NCI-H2081 (cell line): Measurements from ENCODE around the gene CERK.

Source experiments
- DNase-seq, 2 experiments: peaks; one replicate each; lab custom pipeline; 2025; lab: John Stamatoyannopoulos, UW

The CERK gene

DNA sequence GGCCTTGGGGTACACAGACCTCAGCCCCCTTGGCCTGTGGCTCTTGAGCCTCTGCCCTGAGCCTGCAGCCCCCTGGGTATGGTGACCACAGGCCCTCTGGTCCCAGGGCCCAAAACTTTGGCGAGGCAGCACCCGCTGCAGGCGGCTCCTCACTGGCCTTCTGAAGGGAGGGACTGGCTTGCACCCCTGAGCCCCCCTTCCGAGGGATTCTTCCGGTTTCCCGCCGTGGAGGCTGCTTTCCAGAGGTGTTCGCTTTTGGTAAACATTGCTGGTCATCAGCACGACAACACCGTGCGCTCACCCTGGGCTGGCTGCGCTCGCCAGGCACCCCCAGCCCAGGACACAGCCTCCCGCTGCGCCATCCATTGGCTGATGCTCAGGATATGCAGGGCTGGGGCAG, 75.8 kb downstream of the CERK start:
- DNase-seq: no peak

- DNase-seq: peak; percentile 40 to 74
Observed at GRCh38 chr22:46661221-46661851, 76.7 kb downstream of the CERK start.

DNA sequence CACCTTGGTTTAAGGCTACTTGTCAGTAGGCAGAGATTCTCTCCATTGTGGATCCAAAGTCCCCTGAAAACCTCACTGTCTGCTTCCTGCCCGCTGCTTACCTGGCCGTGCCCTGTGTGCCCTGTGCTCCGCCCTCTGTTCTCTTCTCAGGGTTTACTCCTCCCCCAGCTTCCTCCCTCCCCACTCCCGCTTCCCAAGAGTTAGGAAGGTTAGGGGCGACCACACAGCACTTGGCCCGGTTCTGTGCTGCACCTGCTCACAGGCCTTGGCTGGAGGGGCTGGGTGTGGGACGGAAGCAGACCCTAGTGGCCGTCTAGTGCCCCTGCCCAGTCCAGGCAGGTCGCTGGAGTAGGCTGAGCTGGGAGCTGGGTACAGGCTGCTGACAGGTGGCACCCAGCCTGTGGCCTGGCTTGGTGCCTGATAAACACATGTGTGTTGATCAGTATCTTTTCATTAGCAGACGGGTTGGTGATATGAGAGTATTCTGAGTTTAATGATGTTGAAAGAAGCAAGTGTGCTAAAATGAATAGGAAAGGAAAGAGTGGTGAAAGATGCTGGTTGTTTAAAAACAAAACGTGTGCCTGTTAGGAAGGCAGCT, 77.3 kb downstream of the CERK start:
- peak; percentile 17 to 67 for DNase-seq

DNA sequence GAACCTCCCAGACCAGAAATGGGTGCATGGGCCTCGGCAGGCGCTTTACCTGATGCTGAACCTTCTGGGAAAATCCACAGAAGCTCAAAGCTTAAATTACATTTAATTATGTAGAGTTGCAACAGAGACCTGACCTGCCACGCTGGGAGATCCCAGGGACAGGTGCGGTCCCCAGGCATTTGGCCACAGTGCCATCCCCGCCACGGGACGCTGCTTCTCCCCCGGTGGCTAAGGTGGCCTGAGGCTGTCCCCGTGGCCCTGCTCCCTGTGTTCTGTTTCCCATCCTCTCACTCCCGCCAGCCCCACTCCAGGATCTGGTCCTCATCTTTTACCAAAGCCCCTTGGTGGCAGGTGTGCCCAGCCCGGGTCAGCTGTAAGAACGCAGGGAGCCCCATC, 78.3 kb downstream of the CERK start:
- no peak for DNase-seq

DNA sequence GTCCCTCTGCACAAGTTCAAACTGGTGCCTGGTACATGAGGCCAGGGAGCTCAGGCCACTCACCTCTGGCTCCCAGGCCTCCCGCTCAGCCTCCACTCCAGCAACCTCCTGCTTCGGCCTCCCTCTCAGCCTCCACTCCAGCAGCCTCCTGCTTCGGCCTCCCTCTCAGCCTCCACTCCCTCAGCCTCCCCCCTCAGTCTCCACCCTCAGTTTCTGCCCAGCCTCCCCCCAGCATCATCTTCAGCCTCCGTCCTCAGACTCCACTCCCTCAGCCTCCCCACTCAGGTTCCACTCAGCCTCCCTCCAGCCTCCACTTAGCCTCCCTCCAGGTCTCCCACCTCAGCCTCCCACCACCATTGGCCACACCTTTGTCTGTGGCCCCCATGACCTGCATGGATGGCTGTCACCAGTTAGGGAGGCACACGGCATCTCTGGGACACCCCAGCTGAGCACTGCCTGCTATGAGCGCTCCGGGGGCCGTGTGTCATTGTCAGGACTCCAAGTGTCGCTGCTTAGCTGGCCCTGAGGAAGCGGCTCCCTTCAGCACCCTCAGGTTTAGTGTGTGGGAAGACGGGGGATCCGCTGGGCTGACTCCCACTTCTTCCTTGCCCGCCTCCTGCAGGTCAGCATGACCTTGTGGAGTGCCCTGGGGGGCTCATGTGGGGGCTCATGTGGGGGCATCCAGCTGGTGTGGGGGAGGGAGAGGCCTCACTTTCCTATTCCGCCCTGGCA, 78.8 kb downstream of the CERK start:
- DNase-seq: no peak

DNA sequence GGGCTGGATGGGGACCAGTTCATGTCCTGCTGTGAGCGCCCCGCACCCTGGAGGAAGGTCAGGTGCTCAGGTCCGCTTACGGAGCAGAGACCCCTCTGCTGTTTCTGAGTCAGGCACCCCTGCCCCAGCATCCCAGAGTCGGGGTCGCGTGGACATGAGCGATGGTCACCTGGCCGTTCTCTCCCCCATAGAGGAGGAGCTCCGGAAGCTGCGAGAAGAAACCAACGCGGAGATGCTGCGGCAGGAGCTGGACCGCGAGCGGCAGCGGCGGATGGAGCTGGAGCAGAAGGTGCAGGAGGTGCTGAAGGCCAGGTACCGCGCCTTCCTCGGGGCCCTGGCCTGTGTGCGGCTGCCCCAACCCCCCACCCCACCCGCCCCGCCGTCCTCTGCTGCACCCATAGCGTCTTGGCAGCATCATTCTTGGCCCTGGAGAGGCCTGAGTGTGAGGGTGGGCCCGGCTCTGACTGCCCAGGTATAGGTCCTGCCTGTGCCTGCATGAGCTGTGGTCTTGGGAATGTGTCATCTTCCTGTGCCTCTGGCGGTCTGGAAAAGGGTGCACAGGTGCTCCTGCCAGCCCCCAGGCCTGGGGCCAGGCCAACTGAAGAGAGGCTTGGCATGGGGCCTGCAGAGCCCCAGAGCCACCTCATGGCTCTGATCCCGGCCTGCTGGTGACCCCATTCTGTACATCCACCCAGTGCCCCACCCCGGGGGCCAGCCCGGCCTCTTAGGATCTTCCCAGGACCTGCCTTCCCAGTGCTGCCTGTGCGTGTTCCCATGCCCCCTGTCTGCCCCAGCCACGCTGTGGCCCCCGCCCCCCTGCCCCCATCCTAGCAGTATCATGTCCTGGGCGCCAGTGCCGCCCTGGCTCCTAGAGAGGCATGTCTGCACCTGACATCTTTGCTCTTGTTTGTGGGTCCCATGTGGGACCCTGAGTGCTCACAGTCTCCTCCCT, 79.8 kb downstream of the CERK start:
- DNase-seq: no peak

DNA sequence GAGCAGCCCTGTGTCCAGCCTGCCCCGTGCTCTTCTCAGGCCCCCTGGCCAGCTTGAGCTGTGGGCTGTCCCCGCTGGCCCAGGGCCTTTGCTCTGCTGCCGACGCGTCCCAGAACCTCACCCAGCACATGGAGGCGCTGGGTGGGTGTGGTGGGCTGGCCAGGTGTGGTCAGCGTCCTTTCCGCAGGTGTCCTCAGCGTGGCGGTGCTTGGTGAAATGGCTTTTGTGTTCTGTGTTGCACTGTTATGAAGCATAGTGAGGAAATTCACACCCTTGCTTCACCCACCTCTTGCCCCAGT, 80.4 kb downstream of the CERK start:
- DNase-seq: no peak

DNA sequence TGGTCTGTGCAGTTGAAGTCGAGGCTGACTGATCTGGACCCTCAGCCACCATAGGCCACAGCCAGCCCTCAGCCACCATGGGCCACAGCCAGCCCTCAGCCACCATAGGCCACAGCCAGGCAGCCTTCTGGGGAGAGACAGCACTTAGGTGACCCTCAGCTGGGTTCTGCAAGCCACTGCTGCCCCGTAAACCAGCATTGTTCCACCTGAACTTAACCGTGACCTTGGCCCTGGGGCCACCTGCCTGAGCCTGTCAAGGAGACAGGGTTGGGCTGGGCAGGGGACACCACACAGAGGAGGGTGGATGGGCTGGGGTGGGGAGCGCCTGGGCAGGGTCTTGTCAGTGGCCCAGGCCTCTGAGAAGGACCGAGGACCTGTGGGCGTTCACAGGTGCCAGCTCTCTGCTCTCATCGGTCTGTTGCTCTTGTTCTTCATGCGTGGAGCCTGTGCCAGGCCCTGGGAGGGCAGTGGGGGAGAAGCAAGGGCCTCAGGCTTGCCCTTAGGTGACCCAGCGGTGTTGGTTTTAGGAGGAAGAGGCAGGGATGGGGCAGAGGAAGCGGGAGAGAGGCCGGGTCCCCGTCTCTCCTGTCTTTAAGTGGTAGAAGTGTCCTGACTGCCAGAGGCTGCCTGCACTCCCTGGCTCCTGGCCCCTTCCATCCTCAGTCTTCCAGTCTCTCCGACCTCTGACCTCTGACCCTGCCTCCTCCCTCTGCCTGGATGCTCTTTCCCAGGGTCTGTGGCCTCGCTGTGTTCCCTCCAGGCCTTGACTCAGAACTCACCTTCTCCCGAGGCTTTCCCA, 81.0 kb downstream of the CERK start:
- DNase-seq: no peak

DNA sequence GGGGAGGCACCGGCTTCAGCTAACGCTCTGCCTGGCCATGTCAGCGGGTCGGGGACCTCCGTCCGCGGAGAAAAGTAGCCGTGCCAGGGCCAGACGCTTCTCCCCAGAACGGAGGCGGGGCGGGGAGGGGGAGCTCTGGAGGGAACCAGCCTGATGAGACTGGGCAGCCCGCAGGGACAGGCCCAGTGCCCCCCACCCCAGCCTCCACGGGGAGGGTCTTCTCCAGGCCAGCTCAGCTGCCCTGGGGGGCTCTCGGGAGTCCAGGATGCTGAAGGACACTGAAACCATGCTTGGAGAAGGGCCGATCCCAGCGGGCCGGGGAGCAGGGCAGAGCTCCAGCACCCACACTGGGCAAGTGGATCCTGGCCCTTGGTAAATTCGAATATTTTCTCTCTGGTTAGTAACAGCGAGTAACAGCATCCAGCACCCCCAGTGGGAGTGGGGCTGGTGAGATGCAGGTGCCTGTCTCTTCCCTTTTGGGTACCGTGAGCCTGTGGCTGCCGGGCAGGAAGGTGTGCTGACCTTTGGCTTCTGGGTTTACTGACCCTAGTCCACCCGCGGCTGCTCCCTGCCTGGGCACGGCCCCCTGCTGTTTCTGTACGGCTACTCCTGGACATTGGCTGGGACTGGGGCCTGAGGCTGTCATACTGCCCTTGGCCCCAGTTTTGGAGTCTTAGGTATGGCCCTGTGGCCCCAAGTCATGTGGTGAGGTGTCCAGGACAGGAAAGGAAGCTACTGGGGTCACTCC, 82.0 kb downstream of the CERK start:
- DNase-seq: no peak

- no peak for DNase-seq
Observed at GRCh38 chr22:46654927-46655595, 83.0 kb downstream of the CERK start.

- no peak for DNase-seq
Observed at GRCh38 chr22:46654426-46654825, 83.6 kb downstream of the CERK start.

DNA sequence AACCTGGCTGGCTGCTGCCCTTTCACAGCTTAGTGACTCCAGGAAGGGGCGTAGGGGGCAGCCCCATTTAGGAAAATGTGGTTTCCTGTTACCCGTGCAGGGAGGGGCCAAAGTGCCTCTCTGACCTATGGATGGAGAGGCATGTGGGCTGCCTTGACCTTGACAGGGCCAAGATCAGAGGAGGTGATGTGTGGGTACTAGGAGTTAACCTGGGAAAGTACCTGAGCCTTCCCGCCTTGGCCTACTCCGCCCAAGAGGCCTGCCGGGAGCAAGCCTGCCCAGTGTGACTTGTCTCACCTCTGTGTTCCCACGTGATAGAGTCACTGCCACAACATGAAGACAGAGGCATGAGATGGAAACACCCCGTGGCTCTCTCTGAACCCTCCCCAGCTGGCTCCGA, 84.5 kb downstream of the CERK start:
- DNase-seq: no peak

DNA sequence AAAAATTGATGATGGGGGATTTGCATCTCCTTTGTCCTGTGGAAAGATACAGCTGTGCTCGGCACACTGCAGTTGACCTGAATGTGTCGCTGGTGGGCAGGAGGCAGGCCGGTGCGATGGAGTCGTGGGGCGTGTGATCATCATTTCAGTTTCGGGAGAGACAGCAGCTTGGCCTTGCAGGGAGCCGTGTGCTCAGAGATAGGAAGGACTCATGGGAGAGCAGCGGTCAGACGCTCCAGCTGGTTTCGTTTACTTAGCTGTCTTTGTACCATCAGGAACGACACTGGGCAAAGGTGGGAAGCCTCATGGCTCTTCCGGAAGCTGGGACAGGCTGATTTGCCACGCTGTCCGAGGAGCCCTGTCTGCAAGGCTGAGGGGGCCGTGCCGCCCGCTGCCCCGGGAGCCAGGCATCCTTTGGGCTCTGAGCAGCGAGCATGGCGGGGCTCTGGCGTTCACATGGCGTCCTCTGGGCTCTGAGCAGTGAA, 85.2 kb downstream of the CERK start:
- no peak for DNase-seq

- no peak for DNase-seq
Observed at GRCh38 chr22:46652081-46652846, 85.8 kb downstream of the CERK start.

- DNase-seq: no peak
Observed at GRCh38 chr22:46651316-46651715, 86.7 kb downstream of the CERK start.

DNA sequence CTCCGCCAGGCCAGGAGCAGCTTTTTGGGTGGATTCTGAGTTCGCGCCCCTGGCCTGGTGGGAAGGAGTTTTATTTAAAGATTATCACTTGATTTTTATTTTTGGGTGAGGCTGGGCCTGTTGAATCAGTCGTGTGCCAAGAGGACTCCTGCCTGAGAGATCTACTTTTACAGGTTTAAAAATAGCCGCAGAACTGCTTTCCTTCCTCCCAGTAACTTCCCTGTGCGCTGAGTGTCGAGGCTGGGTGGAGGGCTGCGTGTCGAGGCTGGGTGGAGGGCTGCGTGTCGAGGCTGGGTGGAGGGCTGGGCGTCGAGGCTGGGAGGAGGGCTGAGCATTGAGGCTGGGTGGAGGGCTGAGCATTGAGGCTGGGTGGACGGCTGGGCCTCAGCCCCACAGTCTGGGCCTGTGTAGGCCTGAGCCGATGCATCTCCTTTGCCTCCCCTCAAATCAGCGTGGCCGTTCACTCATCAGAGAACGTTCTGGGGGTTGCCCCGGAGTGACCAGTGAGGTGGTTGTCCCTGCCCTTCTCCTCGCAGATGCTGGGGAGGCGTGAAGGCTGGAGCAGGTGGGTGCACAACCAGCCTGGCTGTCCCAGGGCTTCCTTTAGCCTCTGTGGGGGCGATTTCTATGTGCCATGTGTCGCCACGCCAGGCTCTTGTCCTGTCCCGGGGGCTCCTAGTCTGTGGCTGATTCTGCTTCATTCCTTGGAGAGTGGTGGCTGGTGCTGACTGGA, 87.8 kb downstream of the CERK start:
- DNase-seq: no peak

DNA sequence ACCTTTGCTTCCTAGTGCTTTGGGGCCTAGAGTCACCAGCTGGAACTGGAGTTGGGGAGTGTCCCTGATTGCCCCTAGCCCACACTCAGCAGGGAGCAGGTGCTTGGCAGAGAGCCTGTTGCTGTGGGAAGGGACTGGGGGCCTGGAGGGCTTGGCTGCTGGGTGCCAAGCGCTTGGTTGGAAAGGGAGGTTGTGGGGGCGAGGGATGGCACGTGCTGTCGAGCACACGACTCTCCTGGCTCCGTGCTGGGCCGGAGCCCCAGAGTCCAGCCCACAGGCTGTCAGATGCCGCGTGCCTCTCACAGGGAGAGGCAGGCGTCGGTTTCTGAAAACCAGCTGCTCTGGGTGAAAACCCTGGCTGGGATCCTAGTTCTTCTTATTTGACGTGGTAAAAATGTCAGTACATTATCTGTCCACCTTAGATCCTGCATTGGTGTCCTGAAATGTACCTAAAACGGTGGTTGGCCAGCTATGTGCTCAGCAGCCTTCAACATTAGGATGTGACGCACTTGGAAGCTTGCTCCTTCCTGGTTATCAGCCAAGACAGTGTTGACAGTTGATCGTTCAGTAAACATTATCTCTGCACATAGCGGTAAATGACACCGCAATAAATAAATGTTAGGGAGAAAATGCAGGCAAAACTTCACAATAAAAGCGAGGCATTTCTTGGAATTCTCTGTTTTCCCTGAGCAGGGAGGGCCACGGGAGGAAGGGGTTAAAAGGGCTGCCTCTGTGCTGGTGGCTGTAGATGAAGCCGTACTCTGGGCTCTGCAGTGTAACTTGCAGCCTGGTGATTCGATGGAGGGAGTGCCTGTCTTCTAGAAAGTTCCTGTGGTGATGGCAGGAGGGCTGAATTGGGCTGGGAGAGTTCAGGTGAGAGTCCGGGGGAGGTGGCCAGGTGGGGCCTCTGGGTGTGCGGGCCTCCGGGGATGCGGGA, 88.6 kb downstream of the CERK start:
- DNase-seq: peak; percentile 55 to 74
